8988T (cell line): ENCODE results near the gene MTHFD1L.
A peak's percentile ranks its signal among the peaks of the same experiment; 100 is the strongest.
"Not testable (repeated sequence)": the region's sequence is repeated elsewhere in the genome, so short reads cannot be mapped to it uniquely, and the experiment has no call there.

ENCODE experiments used
- DNase-seq: peaks from one replicate; pipeline ENCODE4 v3.0.0; 2011

Gene MTHFD1L

DNA sequence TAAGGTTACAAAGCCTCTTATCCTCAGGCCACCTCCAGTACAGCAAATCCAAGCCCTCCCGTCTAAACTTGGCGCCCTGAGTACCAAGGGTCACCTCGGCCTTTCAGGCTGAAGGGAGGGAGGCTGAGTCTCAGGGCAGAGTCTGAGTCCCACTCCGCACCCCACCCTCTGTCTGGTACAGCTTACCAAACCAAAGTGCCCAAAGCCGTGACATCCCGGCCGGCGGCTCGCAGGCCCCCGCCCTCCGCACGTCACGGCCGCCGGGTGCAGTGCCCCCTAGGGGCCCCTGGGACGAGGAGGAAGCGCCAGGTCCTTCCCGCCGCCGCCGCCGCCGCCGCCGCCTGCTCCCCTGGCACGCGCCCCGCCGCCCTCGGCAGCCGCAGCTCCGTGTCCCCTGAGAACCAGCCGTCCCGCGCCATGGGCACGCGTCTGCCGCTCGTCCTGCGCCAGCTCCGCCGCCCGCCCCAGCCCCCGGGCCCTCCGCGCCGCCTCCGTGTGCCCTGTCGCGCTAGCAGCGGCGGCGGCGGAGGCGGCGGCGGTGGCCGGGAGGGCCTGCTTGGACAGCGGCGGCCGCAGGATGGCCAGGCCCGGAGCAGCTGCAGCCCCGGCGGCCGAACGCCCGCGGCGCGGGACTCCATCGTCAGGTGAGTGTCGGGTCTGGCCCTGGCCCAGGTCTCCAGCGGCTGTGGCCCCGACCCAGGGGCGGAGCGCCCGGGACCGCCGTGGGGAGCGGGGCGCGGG lies at the start of gene MTHFD1L:
Gene MTHFD1L, plus strand, starts transcription at position 297 of the 741 bp plus-strand sequence. Its CDS starts 121 bp downstream, at position 418.
- DNase-seq, result peak; percentile 92

GRCh38 chr6:150816554-150816953 lies 48.9 kb upstream of the MTHFD1L start:
- DNase-seq, result not testable (repeated sequence)

DNA sequence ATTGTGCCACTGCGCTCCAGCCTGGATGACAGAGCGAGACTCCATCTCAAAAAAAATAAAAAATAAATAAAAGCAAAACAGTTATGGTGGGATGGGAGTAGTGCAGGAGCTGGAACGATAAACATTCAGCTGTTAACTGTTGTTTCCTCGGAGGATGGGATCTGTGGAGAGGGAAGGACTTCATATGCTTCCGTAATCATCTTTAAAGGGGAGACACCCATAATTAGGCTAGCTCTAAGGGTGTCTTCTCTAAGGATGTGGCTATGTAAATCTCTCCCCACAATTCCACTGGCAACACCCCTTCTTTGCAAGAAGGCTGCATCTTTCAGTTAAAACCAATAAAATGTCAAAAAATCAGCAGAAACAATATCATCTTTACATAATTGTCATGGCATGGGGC lies 42.6 kb upstream of the MTHFD1L start:
- no peak for DNase-seq

DNA sequence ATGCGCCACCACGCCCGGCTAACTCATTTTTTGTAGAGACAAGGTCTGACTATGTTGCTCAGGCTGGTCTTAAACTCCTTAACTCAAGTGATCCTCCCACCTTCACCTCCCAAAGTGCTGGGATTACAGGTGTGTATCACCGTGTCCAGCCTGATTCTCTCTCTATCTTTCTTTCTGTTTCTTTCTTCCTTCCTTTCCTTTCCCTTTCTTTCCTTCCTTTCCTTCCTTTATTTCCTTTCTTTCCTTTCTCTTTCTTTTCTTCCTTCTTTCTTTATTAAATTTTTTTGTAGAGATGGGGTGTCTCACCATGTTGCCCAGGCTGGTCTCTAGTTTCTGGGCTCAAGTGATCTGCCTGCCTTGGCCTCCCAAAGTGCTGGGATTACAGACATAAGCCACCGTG lies 38.7 kb upstream of the MTHFD1L start:
- DNase-seq, result no peak

DNA sequence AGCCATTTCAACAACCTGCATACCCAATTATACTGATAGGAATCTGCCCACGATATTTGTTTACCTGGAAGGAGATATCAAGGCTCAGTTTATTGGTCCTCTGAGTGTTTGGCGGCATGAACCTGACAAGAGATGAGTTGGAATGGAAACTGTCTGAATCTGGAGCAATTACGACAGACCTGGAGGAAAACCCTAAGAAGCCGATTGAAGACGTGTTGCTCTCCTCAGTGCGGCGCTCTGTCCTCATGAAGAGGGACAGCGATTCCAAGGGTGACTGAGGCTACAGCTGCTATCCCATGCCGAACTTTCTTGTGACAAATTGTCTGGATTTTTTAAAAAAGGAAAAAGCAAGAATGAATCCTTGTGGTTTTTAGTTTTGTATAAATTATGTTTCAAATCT lies 37.4 kb upstream of the MTHFD1L start:
- not testable (repeated sequence) for DNase-seq

DNA sequence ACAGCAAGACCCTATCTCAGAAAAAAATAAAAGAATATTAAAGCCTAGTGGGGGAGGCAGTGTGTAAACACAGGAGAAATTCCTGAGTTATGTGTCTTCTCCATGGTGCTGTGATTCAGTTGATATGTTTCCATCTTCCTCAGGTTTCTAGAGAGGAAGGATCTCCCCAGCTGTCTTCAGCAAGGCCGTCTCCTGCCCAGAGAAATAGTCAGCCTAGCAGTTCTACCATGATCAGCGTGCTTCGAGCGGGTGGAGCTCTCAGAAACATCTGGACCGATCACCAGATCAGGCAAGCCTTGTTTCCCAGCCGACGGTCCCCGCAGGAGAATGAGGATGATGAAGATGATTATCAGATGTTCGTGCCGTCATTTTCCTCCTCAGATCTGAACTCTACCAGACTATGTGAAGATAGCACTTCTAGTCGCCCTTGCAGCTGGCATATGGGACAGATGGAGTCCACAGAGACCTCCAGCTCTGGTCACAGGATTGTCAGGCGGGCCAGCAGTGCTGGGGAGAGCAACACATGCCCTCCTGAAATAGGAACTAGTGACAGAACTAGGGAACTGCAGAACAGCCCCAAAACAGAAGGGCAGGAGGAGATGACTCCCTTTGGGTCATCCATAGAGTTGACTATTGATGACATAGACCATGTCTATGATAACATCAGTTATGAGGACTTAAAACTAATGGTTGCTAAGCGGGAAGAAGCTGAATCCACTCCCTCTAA lies 34.9 kb upstream of the MTHFD1L start:
- no peak for DNase-seq

- no peak for DNase-seq
Observed at GRCh38 chr6:150831577-150831976, 33.9 kb upstream of the MTHFD1L start.

GRCh38 chr6:150835620-150836019 lies 29.9 kb upstream of the MTHFD1L start:
- DNase-seq, result no peak

DNA sequence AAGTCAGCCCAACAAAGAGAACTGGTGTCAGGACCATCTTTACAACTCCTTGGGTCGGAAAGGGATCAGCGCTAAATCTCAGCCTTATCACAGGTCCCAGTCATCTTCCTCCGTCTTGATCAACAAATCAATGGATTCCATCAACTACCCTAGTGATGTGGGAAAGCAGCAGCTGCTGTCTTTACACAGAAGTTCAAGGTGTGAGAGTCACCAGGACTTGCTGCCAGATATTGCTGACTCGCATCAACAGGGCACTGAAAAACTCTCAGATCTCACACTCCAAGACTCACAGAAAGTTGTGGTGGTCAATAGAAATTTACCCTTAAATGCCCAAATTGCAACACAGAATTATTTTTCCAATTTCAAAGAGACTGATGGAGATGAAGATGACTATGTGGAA lies 25.3 kb upstream of the MTHFD1L start:
- DNase-seq, result no peak

DNA sequence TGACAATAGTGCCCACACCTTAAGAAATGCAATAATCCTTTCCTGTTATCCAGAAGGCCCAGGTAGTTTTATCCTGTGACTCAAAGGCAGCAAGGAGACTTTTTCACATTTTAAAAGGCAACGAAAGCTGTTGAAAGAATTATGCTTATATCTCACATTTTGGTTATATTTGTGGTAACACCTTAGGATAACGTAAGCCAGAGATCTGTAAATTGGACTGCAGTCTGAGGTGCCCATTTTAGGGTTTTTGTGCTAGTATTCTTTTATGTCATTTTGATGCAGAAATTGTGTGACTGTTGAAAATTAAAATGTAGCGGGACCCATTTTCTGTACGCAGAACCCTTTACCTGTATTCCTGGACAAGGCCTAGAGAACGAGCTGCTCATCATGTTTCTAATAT lies 24.3 kb upstream of the MTHFD1L start:
- DNase-seq, result no peak

GRCh38 chr6:150841697-150842096 lies 23.8 kb upstream of the MTHFD1L start:
- DNase-seq, result no peak

GRCh38 chr6:150844371-150844770 lies 21.1 kb upstream of the MTHFD1L start:
- DNase-seq, result no peak

GRCh38 chr6:150846641-150847040 lies 18.9 kb upstream of the MTHFD1L start:
- DNase-seq, result no peak

GRCh38 chr6:150848400-150848799 lies 17.1 kb upstream of the MTHFD1L start:
- DNase-seq, result no peak

GRCh38 chr6:150854392-150854791 lies 11.1 kb upstream of the MTHFD1L start:
- not testable (repeated sequence) for DNase-seq

- DNase-seq, result not testable (repeated sequence)
Observed at GRCh38 chr6:150855171-150855570, 10.3 kb upstream of the MTHFD1L start.

DNA sequence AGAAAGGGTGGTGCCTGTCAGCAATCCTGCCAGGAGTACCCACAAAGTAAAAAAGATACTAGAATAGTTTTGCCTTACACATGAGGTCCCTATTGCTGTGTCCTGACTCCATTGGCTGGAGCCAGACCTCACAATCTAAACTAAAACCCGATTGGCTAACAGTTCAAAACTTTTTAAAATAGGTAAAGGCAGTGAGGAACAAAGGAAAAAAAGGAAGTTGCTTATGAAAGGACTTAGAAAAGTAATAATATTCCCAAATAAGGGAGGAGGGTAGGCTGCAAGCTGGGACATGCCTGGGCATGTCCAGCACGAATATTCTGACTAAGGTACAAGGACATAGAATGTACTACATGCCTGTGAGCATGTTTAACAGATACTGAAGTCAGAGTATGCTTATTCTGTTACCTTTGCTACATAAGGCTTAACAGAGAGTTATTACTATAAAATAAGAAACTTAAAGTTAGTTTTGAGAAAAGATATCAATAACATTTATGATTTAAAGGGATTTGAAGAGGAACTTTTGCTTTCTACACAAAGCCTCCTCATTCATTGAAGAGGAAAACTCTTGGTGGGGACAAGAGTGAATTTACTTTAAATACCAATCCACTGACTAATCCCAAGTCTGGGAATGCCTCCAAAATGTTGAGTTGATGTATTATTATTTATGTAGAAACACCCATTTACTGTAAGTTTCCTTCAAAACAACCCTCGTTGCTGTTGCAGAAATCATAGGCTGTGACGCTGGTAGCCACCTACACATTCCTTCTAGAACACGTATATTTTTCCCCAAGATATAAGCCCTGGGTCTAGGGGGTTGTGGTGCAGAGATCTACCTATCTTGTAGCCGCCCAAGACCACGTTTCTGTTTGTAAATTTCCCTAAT lies 8.2 kb upstream of the MTHFD1L start:
- no peak for DNase-seq

- no peak for DNase-seq
Observed at GRCh38 chr6:150857945-150858308, 7.6 kb upstream of the MTHFD1L start.

- not testable (repeated sequence) for DNase-seq
Observed at GRCh38 chr6:150861448-150862168, 3.9 kb upstream of the MTHFD1L start.

DNA sequence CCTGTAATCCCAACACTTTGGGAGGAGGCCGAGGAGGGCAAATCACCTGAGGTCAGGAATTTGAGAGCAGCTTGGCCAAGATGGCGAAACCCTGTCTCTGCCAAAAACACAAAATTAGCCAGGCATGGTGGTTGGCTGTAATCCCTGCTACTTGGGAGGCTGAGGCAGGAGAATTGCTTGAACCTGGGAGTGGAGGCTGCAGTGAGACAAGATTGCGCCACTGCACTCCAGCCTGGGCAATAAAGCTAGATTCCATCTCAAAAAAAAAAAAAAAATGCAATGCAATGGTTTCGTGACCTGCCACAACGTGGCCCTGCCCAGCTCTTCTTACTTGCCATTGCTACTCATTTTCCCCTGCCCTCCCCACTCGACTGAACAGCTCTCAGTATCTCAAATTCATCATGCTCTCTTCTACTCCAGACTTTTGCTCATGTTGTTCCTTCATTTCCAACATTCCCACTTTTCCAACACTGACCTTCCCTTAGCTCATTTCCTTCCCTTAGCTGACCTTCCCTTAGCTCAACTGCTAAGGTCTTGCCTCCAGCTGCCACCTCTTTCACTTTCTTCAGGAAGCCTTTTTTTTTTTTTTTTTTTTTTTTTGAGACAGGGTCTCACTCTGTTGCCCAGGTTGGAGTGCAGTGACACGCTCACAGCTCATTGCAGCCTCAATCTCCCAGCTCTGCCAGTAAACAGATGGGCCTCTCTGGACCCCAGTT lies 2.1 kb upstream of the MTHFD1L start:
- DNase-seq, result no peak

DNA sequence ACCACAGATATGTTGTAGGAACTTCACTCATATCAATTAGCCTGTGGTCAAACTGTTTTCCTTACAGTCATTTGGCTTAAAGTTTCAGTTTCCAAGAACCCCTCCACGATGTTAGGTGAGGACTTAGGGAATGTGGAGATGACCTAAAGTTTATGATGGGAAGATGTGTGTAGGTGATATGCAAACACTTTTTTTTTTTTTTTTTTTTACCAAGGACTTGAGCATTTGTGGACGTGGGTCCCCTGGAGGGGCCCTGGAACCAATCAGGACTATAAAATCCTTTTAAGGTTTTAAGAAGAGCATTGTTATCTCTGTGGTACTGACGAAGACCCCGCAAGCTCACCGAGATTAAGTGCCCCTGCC lies 478 bp upstream of the MTHFD1L start:
- no peak for DNase-seq
